ENCODE measurements around the gene KRTAP10-5. TPM values are rescaled to one million over a fixed set of nuclear protein-coding genes. Genes with fewer than 3 reads are reported as not detected.
"Not testable (repeated sequence)": the region's sequence is repeated elsewhere in the genome, so short reads cannot be mapped to it uniquely, and the experiment has no call there.

KRTAP10-5 gene
- total and polyA plus RNA-seq, 2 experiments from 2014 or later = not detected

GRCh38 chr21:44575307-44576024 is 4.9 kb downstream of the KRTAP10-5 start:
- TF ChIP-seq EZH2 (IDR thresholded peaks at IDR 0.05; ENCODE audit: insufficient read depth, poor library complexity, severe bottlenecking) (no peak), EZH2phosphoT487 (IDR thresholded peaks at IDR 0.05; ENCODE audit: insufficient read depth, low read depth) (no peak)
- no peaks in the 10 kb centered on the region for H4K20me1 ChIP-seq (ENCODE audit: insufficient read depth)
- WGBS, 2 experiments (ENCODE audit: low coverage in 1 of 2, low lambda C conversion rate in 2 of 2, missing lambda C conversion rate in 2 of 2) = 49 to 52% methylated on average over 20 of the region's 20 CpGs
- no peak overlapping the region for H2AFZ ChIP-seq
- H3K27me3 ChIP-seq (replicated peaks; ENCODE audit: insufficient read depth) = peaks cover 5% of the 10 kb centered on the region; the same call in 1 of the 2 replicates
- DNase-seq = no peak
- no peak overlapping the region for H3K4me2 ChIP-seq (ENCODE audit: unreplicated experiment)
- no peaks in the 10 kb centered on the region for H3K36me3 ChIP-seq (ENCODE audit: low read depth)
- H3K27ac ChIP-seq = no peak overlapping the region
- no peak overlapping the region for H3K4me3 ChIP-seq
- no peaks in the 10 kb centered on the region for H3K9me2 ChIP-seq (ENCODE audit: insufficient read depth)
- no peaks in the 10 kb centered on the region for H3F3A ChIP-seq (ENCODE audit: insufficient read depth)
- no peaks in the 10 kb centered on the region for H3K4me1 ChIP-seq (ENCODE audit: insufficient read depth)
- in situ Hi-C loops (cut with MboI) = loop anchor here (25.0 kb wide), 1 partner anchor 513 kb away; no protein-coding TSS in a partner anchor
- no peaks in the 10 kb centered on the region for H3K79me2 ChIP-seq (ENCODE audit: insufficient read depth)
- no peak overlapping the region for H3K9ac ChIP-seq
- H3K9me3 ChIP-seq (ENCODE audit: low read depth) = no peaks in the 10 kb centered on the region

- Histone ChIP-seq H3K27me3 (replicated peaks; ENCODE audit: insufficient read depth) (peaks cover 5% of the 10 kb centered on the region; the same call in 1 of the 2 replicates), H4K20me1 (ENCODE audit: insufficient read depth) (no peaks in the 10 kb centered on the region), H3K36me3 (ENCODE audit: low read depth) (no peaks in the 10 kb centered on the region), H3K4me1 (ENCODE audit: insufficient read depth) (no peaks in the 10 kb centered on the region), H3K4me3 (no peak overlapping the region), H3K4me2 (ENCODE audit: unreplicated experiment) (no peak overlapping the region), H3F3A (ENCODE audit: insufficient read depth) (no peaks in the 10 kb centered on the region), H3K9ac (no peak overlapping the region), H3K79me2 (ENCODE audit: insufficient read depth) (no peaks in the 10 kb centered on the region), H3K9me3 (ENCODE audit: low read depth) (no peaks in the 10 kb centered on the region), H2AFZ (no peak overlapping the region), H3K27ac (no peak overlapping the region), H3K9me2 (ENCODE audit: insufficient read depth) (no peaks in the 10 kb centered on the region)
- 25 to 28% methylated on average over 18 to 21 of the region's 21 CpGs for WGBS, 2 experiments (ENCODE audit: low coverage in 1 of 2, low lambda C conversion rate in 2 of 2, missing lambda C conversion rate in 2 of 2)
- TF ChIP-seq EZH2 (IDR thresholded peaks at IDR 0.05; ENCODE audit: insufficient read depth, poor library complexity, severe bottlenecking) (no peak), EZH2phosphoT487 (IDR thresholded peaks at IDR 0.05; ENCODE audit: insufficient read depth, low read depth) (no peak)
- in situ Hi-C loops (cut with MboI) = loop anchor here (25.0 kb wide), 1 partner anchor 512 kb away; no protein-coding TSS in a partner anchor
- DNase-seq = no peak
These were observed 5.7 kb downstream of the KRTAP10-5 start for GRCh38 chr21:44574457-44575306.

GRCh38 chr21:44573630-44574456 is 6.6 kb downstream of the KRTAP10-5 start, which contains the start of gene KRTAP10-4:
Gene KRTAP10-4, plus strand, starts transcription at chr21:44573729. Its CDS starts 30 bp downstream, at chr21:44573759.
- H2AFZ ChIP-seq; H3K4me3 ChIP-seq; H3K27me3 ChIP-seq (replicated peaks; ENCODE audit: insufficient read depth); H3K9me2 ChIP-seq (ENCODE audit: insufficient read depth); H3K9me3 ChIP-seq (ENCODE audit: low read depth); H3K4me1 ChIP-seq (ENCODE audit: insufficient read depth); H3K79me2 ChIP-seq (ENCODE audit: insufficient read depth); H3K4me2 ChIP-seq (ENCODE audit: unreplicated experiment); H3K9ac ChIP-seq; H3F3A ChIP-seq (ENCODE audit: insufficient read depth); H4K20me1 ChIP-seq (ENCODE audit: insufficient read depth); H3K36me3 ChIP-seq (ENCODE audit: low read depth); DNase-seq; in situ Hi-C loops (cut with MboI); H3K27ac ChIP-seq: not testable (repeated sequence)
- 11 to 13% methylated on average over 19 of the region's 25 CpGs for WGBS, 2 experiments (ENCODE audit: low coverage in 1 of 2, low lambda C conversion rate in 2 of 2, missing lambda C conversion rate in 2 of 2)

- no peaks in the 10 kb centered on the region for H4K20me1 ChIP-seq (ENCODE audit: insufficient read depth)
- peak; percentile 44 for DNase-seq
- no peak overlapping the region for H3K9ac ChIP-seq
- peaks cover 5% of the 10 kb centered on the region; the same call in 1 of the 2 replicates for H3K27me3 ChIP-seq (replicated peaks; ENCODE audit: insufficient read depth)
- no peaks in the 10 kb centered on the region for H3K9me3 ChIP-seq (ENCODE audit: low read depth)
- H3K9me2 ChIP-seq (ENCODE audit: insufficient read depth) = no peaks in the 10 kb centered on the region
- in situ Hi-C loops (cut with MboI) = no loop called here
- H3K27ac ChIP-seq = no peak overlapping the region
- no peak overlapping the region for H3K4me3 ChIP-seq
- no peaks in the 10 kb centered on the region for H3F3A ChIP-seq (ENCODE audit: insufficient read depth)
- 35 to 37% methylated on average over 15 of the region's 15 CpGs for WGBS, 2 experiments (ENCODE audit: low coverage in 1 of 2, low lambda C conversion rate in 2 of 2, missing lambda C conversion rate in 2 of 2)
- no peak overlapping the region for H2AFZ ChIP-seq
- no peaks in the 10 kb centered on the region for H3K4me1 ChIP-seq (ENCODE audit: insufficient read depth)
- H3K4me2 ChIP-seq (ENCODE audit: unreplicated experiment) = no peak overlapping the region
- H3K79me2 ChIP-seq (ENCODE audit: insufficient read depth) = no peaks in the 10 kb centered on the region
- H3K36me3 ChIP-seq (ENCODE audit: low read depth) = no peaks in the 10 kb centered on the region
- TF ChIP-seq EZH2 (IDR thresholded peaks at IDR 0.05; ENCODE audit: insufficient read depth, poor library complexity, severe bottlenecking) (no peak), EZH2phosphoT487 (IDR thresholded peaks at IDR 0.05; ENCODE audit: insufficient read depth, low read depth) (no peak)
These were observed 7.3 kb downstream of the KRTAP10-5 start for GRCh38 chr21:44572959-44573583.

All from GM23248 (cell line).